GM10248 (cell line): ENCODE data around the gene CRTAC1.

Experiments
- CTCF ChIA-PET: fragments of 300-600 bp; sonication (Branson Sonifier 250); formaldehyde crosslinking; extraction: SDS; loops from one replicate; lab custom pipeline; 2021; ENCODE audit warnings: antibody characterized with exemption; lab: Yijun Ruan, JAX
- POLR2A ChIA-PET: fragments of 350-650 bp; sonication (Branson Sonifier 250); formaldehyde crosslinking; extraction: SDS; loops from one replicate; lab custom pipeline; 2020; ENCODE audit warnings: antibody characterized with exemption; lab: Yijun Ruan, JAX
- DNase-seq: peaks from one replicate; pipeline ENCODE4 v3.0.0; 2012; ENCODE audit errors: extremely low spot score
- TF ChIP-seq, protein P1 (sequence below): IDR thresholded peaks from 2 replicates; pipeline ENCODE4 v1.5.1; 2012; ENCODE audit warnings: mild to moderate bottlenecking, low read depth; ENCODE audit errors: extremely low read depth, missing control alignments, control extremely low read depth

CRTAC1 gene

DNA sequence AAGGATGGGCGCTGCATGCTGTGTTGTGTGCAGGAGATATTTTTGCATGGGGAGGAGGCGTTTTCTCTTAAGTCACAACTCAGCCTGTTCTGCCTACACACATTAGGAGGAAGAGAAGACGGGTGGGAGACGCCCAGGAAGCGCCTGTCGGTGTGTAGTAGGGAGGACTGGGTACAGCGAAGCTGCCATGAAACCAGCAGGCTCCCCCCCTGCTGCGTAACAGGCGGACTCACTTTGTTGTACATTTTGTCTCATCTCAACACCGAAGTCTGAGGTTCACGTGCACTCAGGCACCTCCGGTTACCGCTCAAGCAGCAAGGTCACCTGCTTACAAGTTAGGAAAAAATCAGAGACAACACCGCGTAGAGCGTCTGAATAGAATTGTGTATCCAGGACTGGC is 56.3 kb downstream of the CRTAC1 start:
- TF ChIP-seq, protein P1, sequence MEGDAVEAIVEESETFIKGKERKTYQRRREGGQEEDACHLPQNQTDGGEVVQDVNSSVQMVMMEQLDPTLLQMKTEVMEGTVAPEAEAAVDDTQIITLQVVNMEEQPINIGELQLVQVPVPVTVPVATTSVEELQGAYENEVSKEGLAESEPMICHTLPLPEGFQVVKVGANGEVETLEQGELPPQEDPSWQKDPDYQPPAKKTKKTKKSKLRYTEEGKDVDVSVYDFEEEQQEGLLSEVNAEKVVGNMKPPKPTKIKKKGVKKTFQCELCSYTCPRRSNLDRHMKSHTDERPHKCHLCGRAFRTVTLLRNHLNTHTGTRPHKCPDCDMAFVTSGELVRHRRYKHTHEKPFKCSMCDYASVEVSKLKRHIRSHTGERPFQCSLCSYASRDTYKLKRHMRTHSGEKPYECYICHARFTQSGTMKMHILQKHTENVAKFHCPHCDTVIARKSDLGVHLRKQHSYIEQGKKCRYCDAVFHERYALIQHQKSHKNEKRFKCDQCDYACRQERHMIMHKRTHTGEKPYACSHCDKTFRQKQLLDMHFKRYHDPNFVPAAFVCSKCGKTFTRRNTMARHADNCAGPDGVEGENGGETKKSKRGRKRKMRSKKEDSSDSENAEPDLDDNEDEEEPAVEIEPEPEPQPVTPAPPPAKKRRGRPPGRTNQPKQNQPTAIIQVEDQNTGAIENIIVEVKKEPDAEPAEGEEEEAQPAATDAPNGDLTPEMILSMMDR: no peak
- POLR2A ChIA-PET: no interaction called here
- no peak for DNase-seq
- CTCF ChIA-PET: no interaction called here

GRCh38 chr10:97969538-97970079 is 60.8 kb downstream of the CRTAC1 start:
- no peak for DNase-seq
- POLR2A ChIA-PET: no interaction called here
- CTCF ChIA-PET: interaction anchor here (1.0 to 1.6 kb wide), 5 partner anchors 20 to 58 kb away, joined by 3 to 4 read pairs (median 3); no protein-coding TSS in a partner anchor
- TF ChIP-seq, protein P1: no peak

DNA sequence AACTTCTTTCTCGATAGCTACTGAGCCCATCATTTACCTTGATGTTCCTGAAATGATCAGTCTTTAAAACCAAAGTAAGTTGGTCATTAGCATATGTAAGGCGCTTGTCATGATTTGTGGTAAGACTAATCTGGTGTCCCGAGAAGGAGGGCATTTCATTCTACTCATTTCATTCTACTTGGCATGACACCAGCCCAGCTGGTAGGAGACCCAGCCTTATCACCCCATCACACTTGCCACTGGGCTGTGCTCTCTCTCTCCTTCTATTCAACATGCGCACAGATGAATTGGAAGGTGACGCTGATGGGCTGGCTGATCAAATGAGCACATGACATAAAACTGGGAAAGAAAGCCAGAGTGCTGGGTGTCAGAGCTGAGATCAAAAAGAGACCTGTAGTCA is 65.7 kb downstream of the CRTAC1 start:
- no peak for DNase-seq
- CTCF ChIA-PET: interaction anchor here (0.9 to 1.4 kb wide), 2 partner anchors 15 to 64 kb away, joined by 3 read pairs; no protein-coding TSS in a partner anchor
- TF ChIP-seq, protein P1: no peak
- POLR2A ChIA-PET: no interaction called here

DNA sequence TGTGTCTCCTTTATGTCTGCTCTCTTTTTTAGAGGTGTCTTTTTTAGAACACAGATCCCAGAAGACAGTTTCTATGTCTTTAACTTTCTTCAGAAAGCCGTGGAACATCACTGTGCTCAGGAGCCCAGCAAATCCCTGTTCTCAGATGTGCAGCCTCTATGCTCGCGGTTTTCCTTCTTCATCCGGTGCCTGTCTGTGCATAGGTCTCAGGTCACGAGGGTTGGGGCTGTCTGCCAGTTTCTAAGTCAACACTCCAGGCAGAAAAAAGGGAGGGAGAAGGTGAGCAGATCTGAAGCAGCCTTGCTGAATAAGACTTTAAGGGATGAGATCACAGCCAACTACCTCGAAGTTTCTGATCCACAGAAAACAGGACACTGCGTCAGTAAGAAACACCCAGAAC is 68.5 kb downstream of the CRTAC1 start:
- DNase-seq: no peak
- TF ChIP-seq, protein P1: no peak
- POLR2A ChIA-PET: no interaction called here
- CTCF ChIA-PET: no interaction called here

- TF ChIP-seq, protein P1: no peak
- ChIA-PET POLR2A (no interaction called here), CTCF (no interaction called here)
- DNase-seq: no peak
Measured at GRCh38 chr10:97960269-97961056, 70.0 kb downstream of the CRTAC1 start.

GRCh38 chr10:97949462-97949861 is 81.0 kb downstream of the CRTAC1 start:
- ChIA-PET CTCF (interaction anchor here (0.9 to 1.4 kb wide), 5 partner anchors 15 to 91 kb away, joined by 3 to 5 read pairs (median 3); no protein-coding TSS in a partner anchor), POLR2A (no interaction called here)
- TF ChIP-seq, protein P1: no peak
- DNase-seq: no peak
